H1 (cell line): Measurements from ENCODE around the gene CYTH1.

Experiments used
- CTCF ChIP-seq, 3 experiments: IDR thresholded peaks; 1 replicate in 2 of 3; 2 replicates in 1 of 3; pipeline versions ENCODE4 v1.5.1 to v1.6.1; 2011; ENCODE audit warnings: low read length in 3 of 3, mild to moderate bottlenecking in 3 of 3, inconsistent platforms in 2 of 3, low read depth in 1 of 3, moderate library complexity in 1 of 3; ENCODE audit not compliant: insufficient read depth in 1 of 3; ENCODE audit errors: control extremely low read depth in 1 of 3
- JUND ChIP-seq: IDR thresholded peaks from 2 replicates; pipeline ENCODE4 v1.6.1; 2011; ENCODE audit warnings: mild to moderate bottlenecking, improper control_type of control experiment, low read length
- POLR2A ChIP-seq, 2 experiments: IDR thresholded peaks; 1 replicate in 1 of 2; 2 replicates in 1 of 2; pipeline ENCODE4 v1.6.1; 2011; ENCODE audit warnings: low read depth in 2 of 2, low read length in 2 of 2, mild to moderate bottlenecking in 2 of 2; ENCODE audit errors: control extremely low read depth in 1 of 2
- POLR2AphosphoS5 ChIP-seq: IDR thresholded peaks from 2 replicates; pipeline ENCODE4 v1.6.1; 2011; ENCODE audit warnings: low read depth, low read length
- TAF1 ChIP-seq: IDR thresholded peaks from 2 replicates; pipeline ENCODE4 v1.6.1; 2011; ENCODE audit warnings: mild to moderate bottlenecking, low read depth, low read length
- USF2 ChIP-seq: IDR thresholded peaks from 2 replicates; pipeline ENCODE4 v1.6.1; 2011; ENCODE audit warnings: low read length, improper control_type of control experiment
- YY1 ChIP-seq: IDR thresholded peaks from 2 replicates; pipeline ENCODE4 v1.6.1; 2011; ENCODE audit warnings: low read depth, mild to moderate bottlenecking, low read length

GRCh38 chr17:78642707-78643106, 139.4 kb downstream of the CYTH1 start:
- TF ChIP-seq POLR2AphosphoS5 (no peak), JUND (no peak), CTCF (IDR thresholded peaks at IDR 0.05; ENCODE audit: control extremely low read depth in 1 of 3, insufficient read depth in 1 of 3, low read depth in 1 of 3, low read length in 3 of 3) (no peak), USF2 (no peak), POLR2A (IDR thresholded peaks at IDR 0.05; ENCODE audit: control extremely low read depth in 1 of 2, low read depth in 2 of 2, low read length in 2 of 2) (no peak), YY1 (no peak), TAF1 (no peak)
